Activated T-helper 1 cell treated with anti-CD3 and anti-CD28 coated beads, Interleukin-2, amount 50 U/mL, for 16 hours (primary cell): Measurements from ENCODE around the gene NUBP1.
"Not testable (repeated sequence)": the region's sequence is repeated elsewhere in the genome, so short reads cannot be mapped to it uniquely, and the experiment has no call there.

Experiments used
- DNase-seq, 2 donors: peaks; one replicate each; pipeline ENCODE4 v3.0.0-alpha.2; 2020; ENCODE audit warnings: low read depth in 1 of 2, low spot score in 1 of 2

The NUBP1 gene

GRCh38 chr16:10743610-10744369, at the start of gene NUBP1:
Gene NUBP1 (plus strand): TSS chr16:10743842. CDS start chr16:10743864, 22 bp downstream.
- peak; percentile 98 to 100 for DNase-seq

GRCh38 chr16:10693889-10694288, 49.8 kb upstream of the NUBP1 start:
- DNase-seq = no peak

GRCh38 chr16:10694306-10694705, 49.3 kb upstream of the NUBP1 start:
- DNase-seq = no peak

GRCh38 chr16:10694830-10695229, 48.8 kb upstream of the NUBP1 start, which contains the start of gene TEKT5:
Gene TEKT5 (minus strand): TSS chr16:10694930. CDS start chr16:10694873, 57 bp downstream.
- no peak for DNase-seq

GRCh38 chr16:10699756-10700155, 43.9 kb upstream of the NUBP1 start:
- no peak for DNase-seq

- no peak for DNase-seq
Measured at GRCh38 chr16:10708969-10709368, 34.7 kb upstream of the NUBP1 start.

- DNase-seq = no peak
Measured at GRCh38 chr16:10728003-10728887, 15.4 kb upstream of the NUBP1 start.

- DNase-seq = no peak
Measured at GRCh38 chr16:10729104-10730048, 14.3 kb upstream of the NUBP1 start.

- no peak for DNase-seq
Measured at GRCh38 chr16:10731790-10732189, 11.9 kb upstream of the NUBP1 start.

- DNase-seq = peak; percentile 23 to 51
Measured at GRCh38 chr16:10737068-10737625, 6.5 kb upstream of the NUBP1 start.

- no peak for DNase-seq
Measured at GRCh38 chr16:10738231-10739077, 5.2 kb upstream of the NUBP1 start.

- no peak for DNase-seq
Measured at GRCh38 chr16:10740000-10740844, 3.4 kb upstream of the NUBP1 start.

- no peak for DNase-seq
Measured at GRCh38 chr16:10740845-10741208, 2.8 kb upstream of the NUBP1 start.

- not testable (repeated sequence) for DNase-seq
Measured at GRCh38 chr16:10741249-10741648, 2.4 kb upstream of the NUBP1 start.

GRCh38 chr16:10741844-10742243, 1.8 kb upstream of the NUBP1 start:
- no peak for DNase-seq

GRCh38 chr16:10743227-10743609, 424 bp upstream of the NUBP1 start:
- DNase-seq = no peak

GRCh38 chr16:10744370-10745030, 858 bp downstream of the NUBP1 start:
- DNase-seq = no peak

GRCh38 chr16:10745841-10746240, 2.2 kb downstream of the NUBP1 start:
- no peak for DNase-seq
